SIG-M5 treated with dmso at 0.1 percent for 504 hours (cell line): ENCODE data around the gene AGAP1.

Experiments
- DNase-seq: peaks from one replicate; lab custom pipeline; 2025; ENCODE audit not compliant: unreplicated experiment; lab: John Stamatoyannopoulos, UW

The AGAP1 gene

DNA sequence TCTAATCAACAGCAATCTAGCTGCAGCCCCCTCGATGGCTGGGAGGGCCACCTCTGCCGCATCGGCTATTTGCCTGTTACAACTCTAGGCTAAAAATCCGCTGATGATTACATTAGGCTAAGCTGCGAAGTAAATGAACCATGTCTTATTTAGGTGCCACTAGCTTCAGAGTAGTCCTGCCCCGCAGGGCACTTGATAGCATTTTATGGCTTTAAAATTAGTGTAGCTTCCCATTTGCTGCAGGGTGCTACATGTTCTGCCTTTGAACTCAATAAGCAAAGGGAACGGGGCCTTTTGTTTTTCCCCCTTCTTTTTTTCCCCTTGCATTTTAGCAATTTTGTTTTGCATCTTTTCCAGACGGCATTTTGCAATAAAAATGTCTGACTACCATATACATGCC is 404.1 kb downstream of the AGAP1 start:
- no peak for DNase-seq

- DNase-seq = no peak
Measured at GRCh38 chr2:235898766-235899165, 404.9 kb downstream of the AGAP1 start.

- DNase-seq = no peak
Measured at GRCh38 chr2:235900631-235901030, 406.8 kb downstream of the AGAP1 start.

GRCh38 chr2:235901243-235901642 is 407.4 kb downstream of the AGAP1 start:
- DNase-seq = no peak

DNA sequence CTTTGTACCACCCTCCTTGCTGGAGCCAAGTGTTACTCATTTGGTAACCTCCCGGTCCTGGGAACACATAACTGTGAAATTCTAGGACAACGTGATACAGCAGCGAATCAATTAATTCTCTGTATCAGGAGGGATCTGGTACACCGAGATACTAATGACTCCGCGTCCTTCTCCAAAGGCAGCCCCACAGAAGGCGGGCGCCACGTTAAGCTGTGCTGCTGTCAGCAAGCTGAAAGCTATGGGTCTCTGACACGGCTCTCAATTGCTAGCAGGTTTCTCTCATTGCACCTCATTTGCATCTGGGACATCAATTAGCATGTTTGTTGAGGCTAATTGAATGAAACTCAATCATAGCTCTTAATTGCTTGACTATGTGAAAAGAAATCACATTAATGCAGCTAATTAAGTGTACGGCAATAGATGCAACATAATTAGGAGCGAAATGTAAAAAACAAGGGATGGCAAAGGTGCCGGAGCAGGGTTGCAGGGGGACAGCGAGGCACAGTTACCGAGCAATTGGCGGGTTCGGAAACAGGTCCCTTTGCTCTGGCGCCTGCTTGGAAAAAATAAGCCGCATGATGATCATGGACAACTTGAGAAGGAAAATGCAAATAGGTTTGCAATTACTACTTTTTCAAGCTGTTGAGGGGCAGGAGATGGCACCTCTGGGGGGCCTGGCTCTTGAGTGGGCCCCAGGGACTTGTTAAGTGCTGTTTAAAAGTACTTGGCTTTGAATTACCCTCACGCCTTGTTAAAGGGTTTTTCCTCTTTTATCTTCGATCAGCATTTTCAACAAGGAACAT is 410.1 kb downstream of the AGAP1 start:
- DNase-seq = no peak

DNA sequence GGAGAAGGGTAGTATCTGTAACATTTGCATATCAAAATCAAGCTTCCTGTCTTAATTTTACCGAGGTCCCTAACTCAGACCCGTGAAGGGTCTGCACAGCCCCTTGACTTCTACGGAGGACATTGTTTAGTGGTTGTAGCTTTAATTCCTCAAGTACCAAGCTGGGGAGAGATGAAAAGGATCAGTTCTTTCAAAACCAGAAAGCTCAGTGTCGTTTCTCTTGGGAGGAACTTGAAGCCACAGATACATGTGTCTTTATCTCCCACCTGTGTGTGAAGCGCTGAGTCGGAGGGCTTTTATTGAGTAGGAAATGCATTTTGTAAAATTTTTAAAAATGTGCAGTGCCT is 410.7 kb downstream of the AGAP1 start:
- DNase-seq = no peak

GRCh38 chr2:235908826-235909225 is 415.0 kb downstream of the AGAP1 start:
- no peak for DNase-seq

GRCh38 chr2:235909358-235909757 is 415.5 kb downstream of the AGAP1 start:
- no peak for DNase-seq

- DNase-seq = no peak
Measured at GRCh38 chr2:235910067-235910466, 416.2 kb downstream of the AGAP1 start.

GRCh38 chr2:235911125-235911524 is 417.3 kb downstream of the AGAP1 start:
- no peak for DNase-seq

GRCh38 chr2:235911633-235912233 is 417.9 kb downstream of the AGAP1 start:
- DNase-seq = no peak

DNA sequence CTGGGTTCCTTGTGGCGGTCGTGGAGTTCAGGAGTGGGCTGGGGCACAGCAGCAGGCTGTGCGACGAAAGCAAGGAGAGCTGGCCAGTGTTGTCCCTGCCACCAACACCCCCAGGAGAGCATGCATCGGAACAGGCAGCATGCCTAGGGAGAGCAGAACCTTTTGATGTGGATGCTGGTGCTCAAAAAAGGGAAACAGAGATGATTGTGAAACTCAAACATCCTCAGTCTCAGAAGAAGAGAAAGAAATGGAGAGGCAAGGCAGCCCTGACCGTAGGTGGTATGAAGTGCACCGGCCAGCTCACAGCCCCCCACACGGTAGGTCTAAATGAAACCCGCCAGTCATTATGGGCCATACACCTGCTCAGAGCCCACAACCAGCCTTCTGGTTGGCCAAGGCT is 420.9 kb downstream of the AGAP1 start:
- no peak for DNase-seq

GRCh38 chr2:235917506-235917905 is 423.7 kb downstream of the AGAP1 start:
- DNase-seq = no peak

DNA sequence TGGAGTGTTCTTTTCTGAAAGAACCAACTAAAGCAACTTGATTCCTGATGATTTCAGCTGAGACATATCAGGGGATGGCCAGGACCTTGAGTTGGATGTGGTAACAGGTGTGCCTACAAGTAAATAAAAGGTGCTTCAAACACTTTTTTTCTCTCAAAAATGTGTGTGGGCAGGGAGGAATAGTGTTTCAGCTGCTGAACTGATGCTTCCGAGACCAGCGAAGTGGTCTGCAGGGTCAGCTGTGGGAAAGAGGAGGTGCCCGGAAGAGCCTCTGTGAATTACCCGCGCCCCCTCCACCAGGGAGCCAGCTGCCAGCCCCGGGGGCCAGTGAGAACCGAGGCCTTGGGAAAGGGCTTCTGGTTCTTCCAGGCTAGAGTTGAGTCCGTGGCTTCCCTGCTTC is 425.0 kb downstream of the AGAP1 start:
- no peak for DNase-seq

GRCh38 chr2:235920216-235920865 is 426.5 kb downstream of the AGAP1 start:
- DNase-seq = no peak

DNA sequence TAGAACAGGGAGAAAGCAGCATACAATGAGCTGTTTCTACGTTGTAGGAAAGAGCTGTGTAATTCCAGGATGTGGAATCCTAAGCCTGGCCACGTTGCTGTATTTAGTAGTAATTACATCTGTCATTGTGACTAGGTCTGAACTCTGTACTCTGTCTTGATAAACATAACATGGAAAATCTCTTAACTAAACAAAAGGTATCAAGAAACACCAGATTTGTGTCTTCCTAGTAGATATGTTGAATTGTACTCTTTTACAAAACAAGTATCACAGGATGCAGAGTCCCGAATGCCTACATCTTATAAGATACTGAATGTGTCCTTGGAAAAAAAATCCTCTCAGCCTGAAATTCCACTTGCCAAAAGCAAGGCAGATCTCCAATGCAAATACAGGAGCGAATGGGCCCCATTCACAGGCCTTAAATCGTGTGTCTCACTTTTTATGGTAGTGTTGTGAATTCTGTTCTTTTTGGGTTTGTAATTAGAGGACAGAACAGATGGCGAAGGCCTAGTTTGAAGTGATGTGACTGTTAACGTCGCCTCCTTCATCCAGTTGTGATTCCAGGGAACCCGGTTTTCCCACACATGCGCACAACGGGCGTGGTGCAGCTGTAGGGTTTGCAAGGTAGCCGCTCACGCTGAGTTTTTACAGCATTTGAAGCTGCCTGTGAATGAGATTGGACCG is 427.8 kb downstream of the AGAP1 start:
- DNase-seq = no peak

DNA sequence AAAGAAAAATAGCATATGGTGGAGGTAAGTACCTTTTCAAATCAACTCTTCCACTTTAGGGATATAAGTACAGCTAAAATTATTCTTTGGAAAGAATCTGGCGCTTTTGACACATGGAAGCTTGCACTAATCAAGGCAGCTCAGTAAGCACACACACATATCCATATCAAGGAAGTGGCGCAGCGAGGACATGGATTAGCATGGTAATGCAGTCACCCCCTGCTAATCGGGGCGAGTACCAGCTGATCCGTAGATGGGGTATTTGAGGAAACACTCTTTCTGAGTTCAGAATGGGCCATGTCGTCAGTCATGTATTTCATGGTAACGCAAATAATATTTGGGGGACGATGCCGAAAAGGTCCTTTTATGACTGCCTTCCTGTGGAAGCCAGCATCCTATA is 429.0 kb downstream of the AGAP1 start:
- no peak for DNase-seq

DNA sequence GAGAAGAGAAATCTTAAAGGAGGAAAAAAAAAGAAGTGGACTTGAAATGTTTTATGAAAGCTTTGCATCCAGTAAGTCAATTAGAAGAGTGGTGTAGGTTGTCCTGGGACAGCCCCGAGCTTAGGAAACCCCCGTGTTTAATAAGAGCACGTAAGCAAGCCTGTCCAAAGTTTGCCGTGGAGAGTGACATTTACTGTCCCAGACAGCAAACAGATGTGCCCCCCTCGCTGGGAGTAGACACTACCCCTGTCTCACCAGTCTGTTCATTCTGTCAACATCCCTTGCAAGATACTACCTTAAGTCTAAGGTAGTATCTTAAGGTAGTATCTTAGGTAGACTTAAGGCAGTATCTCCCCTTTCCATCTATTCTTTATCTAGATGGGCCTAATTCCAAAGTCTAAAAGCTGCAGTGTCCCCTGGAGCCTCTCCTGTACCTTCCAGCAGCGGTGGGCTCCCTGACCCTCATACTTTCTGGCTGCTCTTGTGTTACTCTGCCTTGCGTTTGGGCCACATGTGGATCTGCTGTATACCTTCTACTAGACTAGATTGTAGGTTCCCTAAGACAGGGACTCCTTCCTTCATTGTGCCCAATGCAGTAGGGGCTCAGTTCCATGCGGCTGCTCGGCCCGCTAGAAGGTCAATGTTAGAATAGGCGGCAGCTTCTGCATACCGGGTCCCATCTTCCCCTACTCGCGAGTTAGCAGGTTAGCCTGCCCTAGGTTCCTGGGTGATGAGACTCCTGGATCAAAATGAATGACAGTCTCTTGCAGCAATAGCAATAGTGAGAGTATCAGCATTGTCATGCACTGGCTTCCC is 430.2 kb downstream of the AGAP1 start:
- no peak for DNase-seq

DNA sequence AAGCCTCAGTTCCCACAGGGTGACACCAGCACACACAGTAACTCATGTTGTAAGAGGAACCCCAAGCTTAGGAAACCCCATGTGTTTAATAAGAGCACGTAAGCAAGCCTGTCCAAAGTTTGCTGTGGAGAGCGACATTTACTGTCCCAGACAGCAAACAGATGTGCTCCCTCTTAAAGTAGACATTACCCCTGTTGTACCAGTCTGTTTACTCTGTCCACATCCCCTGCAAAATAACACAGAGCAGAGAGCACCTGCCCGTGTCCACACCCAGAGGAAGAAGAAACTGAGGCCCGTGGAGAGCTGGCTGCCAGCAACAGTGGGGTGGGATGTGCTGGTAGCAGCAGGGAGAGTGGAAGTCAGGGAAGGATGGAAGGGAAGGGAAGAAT is 430.8 kb downstream of the AGAP1 start:
- no peak for DNase-seq

DNA sequence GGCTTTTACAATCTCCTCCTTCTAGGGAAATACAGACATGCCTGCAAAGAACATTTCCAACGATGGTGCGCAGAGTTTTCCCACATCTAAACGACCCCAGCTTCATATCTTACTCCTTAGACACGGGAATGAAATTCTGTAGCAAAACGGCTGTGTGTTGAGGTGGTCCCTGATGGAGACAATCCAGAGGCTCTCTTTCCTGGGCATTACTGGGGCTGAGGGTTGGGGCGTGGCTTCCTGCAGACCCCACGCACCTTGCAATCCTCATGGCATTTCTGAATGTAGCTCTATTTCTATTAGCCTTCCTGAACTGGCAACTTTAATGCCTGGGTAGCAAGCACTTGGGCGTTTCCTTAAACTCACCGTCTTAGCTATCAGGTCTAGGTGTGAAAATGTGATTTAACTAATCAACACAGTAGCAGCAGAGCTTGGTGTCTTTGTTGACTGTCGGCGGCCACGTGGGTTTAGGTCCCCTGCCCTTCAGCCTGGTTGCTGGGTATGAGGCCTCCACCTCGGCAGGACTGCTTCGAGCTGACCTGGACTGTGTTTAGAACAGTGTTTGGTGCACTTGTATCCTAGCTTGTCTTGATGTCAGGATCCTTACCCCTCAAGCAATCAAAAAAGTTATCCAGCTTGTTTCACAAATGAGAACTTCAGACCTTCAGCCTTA is 431.5 kb downstream of the AGAP1 start:
- no peak for DNase-seq
